GM12892 (cell line): ENCODE measurements around the gene THBS2.

Experiments
- POLR2A ChIP-seq: IDR thresholded peaks from 2 replicates; pipeline ENCODE4 v1.6.1; 2011; ENCODE audit warnings: low read depth, low read length, control low read depth
- POLR2AphosphoS5 ChIP-seq: IDR thresholded peaks from 2 replicates; pipeline ENCODE4 v1.6.1; 2011; ENCODE audit warnings: low read depth, low read length, control low read depth
- TAF1 ChIP-seq: IDR thresholded peaks from 2 replicates; pipeline ENCODE4 v1.6.1; 2011; ENCODE audit warnings: low read depth, mild to moderate bottlenecking, control low read depth, low read length, borderline replicate concordance

DNA sequence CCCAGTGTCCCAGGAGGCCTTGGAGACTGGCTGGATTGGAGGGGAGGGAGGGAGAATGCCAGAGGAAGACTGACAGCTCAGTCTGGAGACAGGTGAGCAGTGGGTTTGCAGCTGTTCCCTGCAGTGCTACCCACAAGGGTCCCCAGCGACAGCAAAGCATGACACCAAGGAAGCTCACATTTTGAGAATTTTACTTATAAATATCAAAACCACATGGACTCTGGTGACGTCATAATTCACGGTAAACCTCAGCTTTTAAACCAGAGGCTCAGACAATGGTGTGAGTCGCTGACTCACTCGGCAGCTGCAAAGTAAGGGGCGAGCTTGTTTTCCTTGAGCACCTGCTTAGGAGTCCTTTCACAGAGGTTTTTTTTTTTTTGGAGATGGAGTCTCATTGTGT, 65.2 kb downstream of the THBS2 start:
- no peak for TF ChIP-seq POLR2AphosphoS5
- TF ChIP-seq POLR2A = no peak
- no peak for TF ChIP-seq TAF1
